ENCODE results near the gene PAPPA2.

GRCh38 chr1:176701151-176701866 is 238.3 kb downstream of the PAPPA2 start:
- TF ChIP-seq, protein P1, sequence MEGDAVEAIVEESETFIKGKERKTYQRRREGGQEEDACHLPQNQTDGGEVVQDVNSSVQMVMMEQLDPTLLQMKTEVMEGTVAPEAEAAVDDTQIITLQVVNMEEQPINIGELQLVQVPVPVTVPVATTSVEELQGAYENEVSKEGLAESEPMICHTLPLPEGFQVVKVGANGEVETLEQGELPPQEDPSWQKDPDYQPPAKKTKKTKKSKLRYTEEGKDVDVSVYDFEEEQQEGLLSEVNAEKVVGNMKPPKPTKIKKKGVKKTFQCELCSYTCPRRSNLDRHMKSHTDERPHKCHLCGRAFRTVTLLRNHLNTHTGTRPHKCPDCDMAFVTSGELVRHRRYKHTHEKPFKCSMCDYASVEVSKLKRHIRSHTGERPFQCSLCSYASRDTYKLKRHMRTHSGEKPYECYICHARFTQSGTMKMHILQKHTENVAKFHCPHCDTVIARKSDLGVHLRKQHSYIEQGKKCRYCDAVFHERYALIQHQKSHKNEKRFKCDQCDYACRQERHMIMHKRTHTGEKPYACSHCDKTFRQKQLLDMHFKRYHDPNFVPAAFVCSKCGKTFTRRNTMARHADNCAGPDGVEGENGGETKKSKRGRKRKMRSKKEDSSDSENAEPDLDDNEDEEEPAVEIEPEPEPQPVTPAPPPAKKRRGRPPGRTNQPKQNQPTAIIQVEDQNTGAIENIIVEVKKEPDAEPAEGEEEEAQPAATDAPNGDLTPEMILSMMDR (IDR thresholded peaks at IDR 0.05): no peak
- TF ChIP-seq POLR2A (IDR thresholded peaks at IDR 0.05): no peak
